DOHH2 (cell line): ENCODE measurements around the gene SLC6A20.

Experiments used
- H3F3A ChIP-seq: fragments of 200-600 bp; sonication (generic), shearing (Covaris generic); 2 replicates; pipeline ENCODE4 v1.6.0; 2016; ENCODE audit warnings: antibody characterized with exemption, mild to moderate bottlenecking; ENCODE audit not compliant: control insufficient read depth, insufficient read depth
- H3K27ac ChIP-seq: fragments of 200-600 bp; sonication (generic); 2 replicates; pipeline ENCODE4 v1.5.1; 2014; ENCODE audit warnings: low read depth, mild to moderate bottlenecking, low read length, moderate library complexity
- H3K27me3 ChIP-seq: fragments of 200-600 bp; sonication (generic); 2 replicates; pipeline ENCODE4 v1.6.1; 2014; ENCODE audit warnings: mild to moderate bottlenecking, low read length, mixed read lengths; ENCODE audit not compliant: control insufficient read depth
- H3K36me3 ChIP-seq: fragments of 200-600 bp; sonication (generic); 2 replicates; pipeline ENCODE4 v1.6.1; 2014; ENCODE audit warnings: mild to moderate bottlenecking, low read length, moderate library complexity, mixed read lengths; ENCODE audit not compliant: control insufficient read depth
- H3K4me1 ChIP-seq: fragments of 200-600 bp; sonication (generic); 2 replicates; pipeline ENCODE4 v1.6.1; 2014; ENCODE audit warnings: mild to moderate bottlenecking, low read length, mixed read lengths; ENCODE audit not compliant: control insufficient read depth
- H3K4me2 ChIP-seq: fragments of 200-600 bp; sonication (generic); 2 replicates; pipeline ENCODE4 v1.6.0; 2014; ENCODE audit warnings: mild to moderate bottlenecking, low read length, moderate library complexity
- H3K4me3 ChIP-seq: fragments of 200-600 bp; sonication (generic); 2 replicates; pipeline ENCODE4 v1.5.1; 2014; ENCODE audit warnings: mild to moderate bottlenecking, low read length, mixed read lengths
- H3K79me2 ChIP-seq: fragments of 200-600 bp; sonication (generic); 2 replicates; pipeline ENCODE4 v1.6.1; 2014; ENCODE audit warnings: mild to moderate bottlenecking, low read length, mixed read lengths; ENCODE audit not compliant: control insufficient read depth
- H3K9me2 ChIP-seq: fragments of 200-600 bp; sonication (generic); replicated peaks from 2 replicates; pipeline ENCODE4 v1.6.1; 2014; ENCODE audit warnings: mild to moderate bottlenecking, low read length, mixed read lengths; ENCODE audit not compliant: control insufficient read depth
- H3K9me3 ChIP-seq: fragments of 200-600 bp; sonication (generic); 2 replicates; pipeline ENCODE4 v1.6.1; 2014; ENCODE audit warnings: antibody characterized with exemption, low read length, mixed read lengths; ENCODE audit not compliant: control insufficient read depth, insufficient read depth
- H4K20me1 ChIP-seq: fragments of 200-600 bp; sonication (generic); 2 replicates; pipeline ENCODE4 v1.6.0; 2014; ENCODE audit warnings: low read depth, mild to moderate bottlenecking, antibody characterized with exemption, low read length, moderate library complexity; ENCODE audit not compliant: control insufficient read depth, insufficient read depth
- EZH2phosphoT487 ChIP-seq: fragments of 200-600 bp; sonication (generic); IDR thresholded peaks from 2 replicates; pipeline ENCODE4 v1.6.1; 2017; ENCODE audit warnings: borderline replicate concordance, mild to moderate bottlenecking, antibody characterized with exemption, low read length, moderate library complexity, mixed read lengths
- TF ChIP-seq, protein P1 (sequence below): fragments of 200-600 bp; sonication (generic); IDR thresholded peaks from one replicate; pipeline ENCODE4 v1.5.1; 2014; ENCODE audit warnings: antibody characterized with exemption, mild to moderate bottlenecking, low read depth, low read length; ENCODE audit not compliant: poor library complexity, severe bottlenecking

The SLC6A20 gene

DNA sequence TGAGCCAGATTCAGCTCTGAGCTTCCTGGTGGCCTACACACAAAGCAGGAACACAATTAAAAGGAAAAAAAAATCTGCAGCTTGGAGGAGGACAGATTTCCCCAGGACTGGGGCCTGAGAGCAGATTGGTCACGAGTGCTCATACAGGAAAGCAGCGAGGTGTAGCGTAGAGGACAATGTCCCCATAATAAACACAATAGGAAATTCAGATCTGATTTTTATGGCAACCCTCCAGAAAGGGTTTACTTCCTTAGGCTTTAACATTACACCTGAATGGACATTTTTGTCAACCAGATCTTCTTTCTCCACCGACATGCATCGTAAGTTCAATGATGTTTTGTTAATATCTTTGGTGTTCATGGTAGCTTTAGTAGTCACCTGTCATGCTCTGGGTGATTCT, 23.3 kb downstream of the SLC6A20 start:
- no peaks in the 10 kb centered on the region for H3K36me3 ChIP-seq
- H3K9me3 ChIP-seq = no peaks in the 10 kb centered on the region
- no peaks in the 10 kb centered on the region for H3K79me2 ChIP-seq
- H3F3A ChIP-seq = no peaks in the 10 kb centered on the region
- no peaks in the 10 kb centered on the region for H3K9me2 ChIP-seq
- no peak for TF ChIP-seq EZH2phosphoT487
- TF ChIP-seq, protein P1, sequence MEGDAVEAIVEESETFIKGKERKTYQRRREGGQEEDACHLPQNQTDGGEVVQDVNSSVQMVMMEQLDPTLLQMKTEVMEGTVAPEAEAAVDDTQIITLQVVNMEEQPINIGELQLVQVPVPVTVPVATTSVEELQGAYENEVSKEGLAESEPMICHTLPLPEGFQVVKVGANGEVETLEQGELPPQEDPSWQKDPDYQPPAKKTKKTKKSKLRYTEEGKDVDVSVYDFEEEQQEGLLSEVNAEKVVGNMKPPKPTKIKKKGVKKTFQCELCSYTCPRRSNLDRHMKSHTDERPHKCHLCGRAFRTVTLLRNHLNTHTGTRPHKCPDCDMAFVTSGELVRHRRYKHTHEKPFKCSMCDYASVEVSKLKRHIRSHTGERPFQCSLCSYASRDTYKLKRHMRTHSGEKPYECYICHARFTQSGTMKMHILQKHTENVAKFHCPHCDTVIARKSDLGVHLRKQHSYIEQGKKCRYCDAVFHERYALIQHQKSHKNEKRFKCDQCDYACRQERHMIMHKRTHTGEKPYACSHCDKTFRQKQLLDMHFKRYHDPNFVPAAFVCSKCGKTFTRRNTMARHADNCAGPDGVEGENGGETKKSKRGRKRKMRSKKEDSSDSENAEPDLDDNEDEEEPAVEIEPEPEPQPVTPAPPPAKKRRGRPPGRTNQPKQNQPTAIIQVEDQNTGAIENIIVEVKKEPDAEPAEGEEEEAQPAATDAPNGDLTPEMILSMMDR = no peak
- no peaks in the 10 kb centered on the region for H3K4me1 ChIP-seq
- H3K27me3 ChIP-seq = peaks cover 11% of the 10 kb centered on the region
- H3K4me2 ChIP-seq = no peak overlapping the region
- no peak overlapping the region for H3K4me3 ChIP-seq
- no peaks in the 10 kb centered on the region for H4K20me1 ChIP-seq
- no peak overlapping the region for H3K27ac ChIP-seq

DNA sequence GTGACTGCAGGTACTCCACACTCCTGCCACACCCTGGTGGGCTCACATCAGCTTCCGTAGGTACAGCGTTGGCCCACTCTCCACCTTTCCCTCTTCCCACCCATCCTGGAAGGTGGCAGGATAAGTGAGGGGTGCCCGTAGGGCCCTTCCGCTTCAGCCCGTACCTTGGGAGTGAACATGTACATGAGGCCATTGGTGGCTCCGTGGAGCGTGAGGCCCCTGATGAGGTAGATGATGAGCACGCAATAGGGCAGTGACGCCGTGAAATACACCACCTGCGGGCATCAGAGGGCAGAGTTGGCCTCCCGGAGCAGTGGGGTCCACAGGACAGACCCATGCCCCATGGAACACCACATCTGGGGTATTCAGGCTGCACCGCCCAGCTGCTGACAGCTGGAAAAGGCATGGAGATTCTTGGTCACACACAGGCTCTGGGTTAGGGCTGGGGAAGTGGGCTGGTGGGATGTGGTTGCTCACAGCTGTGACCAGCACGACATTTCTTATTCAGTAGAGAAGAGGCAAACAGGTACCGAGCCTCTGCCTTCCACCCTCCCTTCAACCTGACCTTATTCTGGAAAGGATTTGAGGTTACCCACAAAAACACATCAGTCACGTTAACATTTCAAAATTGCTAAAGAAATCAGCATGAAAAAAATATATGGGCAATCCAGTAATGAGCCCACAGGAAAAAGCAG, 23.8 kb downstream of the SLC6A20 start:
- Histone ChIP-seq H3K27me3 (peaks cover 11% of the 10 kb centered on the region), H3K9me3 (no peaks in the 10 kb centered on the region), H3K4me3 (no peak overlapping the region), H3K9me2 (no peaks in the 10 kb centered on the region), H3K4me2 (no peak overlapping the region), H3K4me1 (no peaks in the 10 kb centered on the region), H3K27ac (no peak overlapping the region), H4K20me1 (no peaks in the 10 kb centered on the region), H3K36me3 (no peaks in the 10 kb centered on the region), H3F3A (no peaks in the 10 kb centered on the region), H3K79me2 (no peaks in the 10 kb centered on the region)
- TF ChIP-seq, protein P1 = no peak
- no peak for TF ChIP-seq EZH2phosphoT487

DNA sequence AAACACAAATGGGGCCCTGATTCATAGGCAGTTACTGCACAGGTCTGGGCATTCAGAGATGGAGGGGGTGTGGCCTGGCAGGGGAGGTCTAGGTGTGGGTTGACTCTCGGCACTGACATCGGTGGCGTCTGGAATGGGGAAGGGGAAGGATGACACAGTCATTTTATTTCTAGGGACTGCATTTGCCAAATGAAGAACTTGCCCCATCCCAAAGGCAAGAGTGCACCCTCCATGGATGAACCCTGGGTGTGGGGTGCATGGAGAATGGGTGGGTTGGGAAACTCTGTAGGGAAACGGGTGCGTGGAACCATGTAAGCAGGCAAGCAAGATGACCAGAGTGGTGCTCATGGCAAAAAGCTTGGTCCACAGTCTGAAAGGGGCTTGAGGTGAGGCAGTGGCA, 24.5 kb downstream of the SLC6A20 start:
- Histone ChIP-seq H4K20me1 (no peaks in the 10 kb centered on the region), H3K9me3 (no peaks in the 10 kb centered on the region), H3K4me1 (no peaks in the 10 kb centered on the region), H3K27me3 (peaks cover 11% of the 10 kb centered on the region), H3K4me3 (no peak overlapping the region), H3K4me2 (no peak overlapping the region), H3K36me3 (no peaks in the 10 kb centered on the region), H3K9me2 (no peaks in the 10 kb centered on the region), H3F3A (no peaks in the 10 kb centered on the region), H3K27ac (no peak overlapping the region), H3K79me2 (no peaks in the 10 kb centered on the region)
- TF ChIP-seq EZH2phosphoT487 = no peak
- TF ChIP-seq, protein P1 = no peak
